Left lung (tissue), 10 donors: Measurements from ENCODE around the gene USP35. TPM values are rescaled to one million over a fixed set of nuclear protein-coding genes. Genes with fewer than 3 reads are reported as not detected.

Experiments
- ATAC-seq: fragments of 200-7000 bp; cut with Tn5 transposase; one replicate; pipeline ENCODE4 v1.9.1; 2020; ENCODE audit warnings: moderate library complexity
- DNase-seq, 4 donors: peaks; one replicate each; pipeline ENCODE4 v3.0.0-alpha.2; 2013 to 2020
- H3K27ac ChIP-seq, 2 donors: fragments of 200-600 bp; sonication (generic) in 1 of 2; one replicate each; pipeline versions ENCODE4 v1.5.0 to v1.8.0; 2020 to 2021
- H3K27me3 ChIP-seq, 2 donors: fragments of 200-600 bp; sonication (generic) in 1 of 2; one replicate each; pipeline versions ENCODE4 v1.5.0 to v1.8.0; 2020 to 2021
- H3K36me3 ChIP-seq, 2 donors: fragments of 200-600 bp; sonication (generic) in 1 of 2; one replicate each; pipeline versions ENCODE4 v1.5.0 to v1.8.0; 2020 to 2021
- H3K4me1 ChIP-seq, 2 donors: fragments of 200-600 bp; one replicate each; pipeline ENCODE4 v1.8.0; 2021
- H3K4me3 ChIP-seq, 2 donors: fragments of 200-600 bp; sonication (generic) in 1 of 2; one replicate each; pipeline versions ENCODE4 v1.5.0 to v1.8.0; 2020 to 2021; ENCODE audit warnings: mild to moderate bottlenecking in 1 of 2
- H3K9me3 ChIP-seq, 2 donors: fragments of 200-600 bp; sonication (generic) in 1 of 2; one replicate each; pipeline versions ENCODE4 v1.5.0 to v1.8.0; 2020 to 2021
- intact Hi-C, 2 donors: fragments of 100-400 bp; cut with DNase I; formaldehyde crosslinking; loops; one replicate each; pipeline versions ENCODE4 v1.11.2 to v1.14.2; 2022
- polyA plus RNA-seq, 6 donors: library from polyadenylated mRNA; unstranded; fragments of 120-200 nt; gene quantifications; one replicate each; pipeline ENCODE4 v1.2.1, GENCODE V29; 2013; ENCODE audit not compliant: insufficient read length in 6 of 6
- total RNA-seq, 2 donors: library from RNA; stranded (reverse); fragmentation: NEBNext Ultra II Directional; extraction: Animal tissue kit (Norgen Biotek cat#: 25700); gene quantifications; one replicate each; pipeline ENCODE4 v1.2.1, GENCODE V29; 2021
- TF ChIP-seq, protein P1 (sequence below), 2 donors: fragments of 200-600 bp; sonication (generic) in 1 of 2; IDR thresholded peaks; one replicate each; pipeline versions ENCODE4 v1.5.0 to v1.8.0; 2021; ENCODE audit warnings: antibody characterized with exemption in 2 of 2
- donor health status: DM: no; HTN: yes; CAD: no.
- donor health status: DM: no; HTN: no; CAD: no.

The USP35 gene
- total and polyA plus RNA-seq, 8 donors = 5.8 to 8.2 (median 6.9) TPM

DNA sequence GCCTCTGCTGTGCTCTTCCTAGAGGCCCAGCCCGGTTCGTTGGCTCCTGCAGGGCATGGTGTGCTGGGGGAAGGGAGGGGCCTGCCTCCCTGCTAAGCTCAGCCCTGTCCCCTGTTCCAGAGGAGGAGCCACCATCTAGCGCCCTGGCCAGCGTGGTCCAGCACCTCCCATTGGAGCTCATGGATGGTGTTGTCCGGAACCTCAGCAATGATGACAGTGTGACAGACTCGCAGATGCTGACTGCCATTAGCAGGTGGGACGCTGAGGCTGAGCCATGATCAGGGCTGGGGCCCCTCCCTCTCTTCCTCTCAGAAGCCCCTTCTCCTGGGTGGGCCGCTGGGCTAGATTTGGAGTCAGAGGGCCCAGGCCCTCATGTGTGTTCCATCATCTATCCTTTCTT lies 9.1 kb downstream of the USP35 start:
- Histone ChIP-seq H3K27ac (no peak overlapping the region), H3K4me3 (no peak overlapping the region), H3K27me3 (no peaks in the 10 kb centered on the region), H3K4me1 (peaks cover 0 to 13% of the 10 kb centered on the region in 2 donors), H3K9me3 (no peaks in the 10 kb centered on the region), H3K36me3 (peaks cover 0 to 40% of the 10 kb centered on the region in 2 donors)
- DNase-seq (no peak), ATAC-seq (no peak)
- intact Hi-C loops = no loop called here
- TF ChIP-seq, protein P1, sequence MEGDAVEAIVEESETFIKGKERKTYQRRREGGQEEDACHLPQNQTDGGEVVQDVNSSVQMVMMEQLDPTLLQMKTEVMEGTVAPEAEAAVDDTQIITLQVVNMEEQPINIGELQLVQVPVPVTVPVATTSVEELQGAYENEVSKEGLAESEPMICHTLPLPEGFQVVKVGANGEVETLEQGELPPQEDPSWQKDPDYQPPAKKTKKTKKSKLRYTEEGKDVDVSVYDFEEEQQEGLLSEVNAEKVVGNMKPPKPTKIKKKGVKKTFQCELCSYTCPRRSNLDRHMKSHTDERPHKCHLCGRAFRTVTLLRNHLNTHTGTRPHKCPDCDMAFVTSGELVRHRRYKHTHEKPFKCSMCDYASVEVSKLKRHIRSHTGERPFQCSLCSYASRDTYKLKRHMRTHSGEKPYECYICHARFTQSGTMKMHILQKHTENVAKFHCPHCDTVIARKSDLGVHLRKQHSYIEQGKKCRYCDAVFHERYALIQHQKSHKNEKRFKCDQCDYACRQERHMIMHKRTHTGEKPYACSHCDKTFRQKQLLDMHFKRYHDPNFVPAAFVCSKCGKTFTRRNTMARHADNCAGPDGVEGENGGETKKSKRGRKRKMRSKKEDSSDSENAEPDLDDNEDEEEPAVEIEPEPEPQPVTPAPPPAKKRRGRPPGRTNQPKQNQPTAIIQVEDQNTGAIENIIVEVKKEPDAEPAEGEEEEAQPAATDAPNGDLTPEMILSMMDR (IDR thresholded peaks at IDR 0.05) = no peak

DNA sequence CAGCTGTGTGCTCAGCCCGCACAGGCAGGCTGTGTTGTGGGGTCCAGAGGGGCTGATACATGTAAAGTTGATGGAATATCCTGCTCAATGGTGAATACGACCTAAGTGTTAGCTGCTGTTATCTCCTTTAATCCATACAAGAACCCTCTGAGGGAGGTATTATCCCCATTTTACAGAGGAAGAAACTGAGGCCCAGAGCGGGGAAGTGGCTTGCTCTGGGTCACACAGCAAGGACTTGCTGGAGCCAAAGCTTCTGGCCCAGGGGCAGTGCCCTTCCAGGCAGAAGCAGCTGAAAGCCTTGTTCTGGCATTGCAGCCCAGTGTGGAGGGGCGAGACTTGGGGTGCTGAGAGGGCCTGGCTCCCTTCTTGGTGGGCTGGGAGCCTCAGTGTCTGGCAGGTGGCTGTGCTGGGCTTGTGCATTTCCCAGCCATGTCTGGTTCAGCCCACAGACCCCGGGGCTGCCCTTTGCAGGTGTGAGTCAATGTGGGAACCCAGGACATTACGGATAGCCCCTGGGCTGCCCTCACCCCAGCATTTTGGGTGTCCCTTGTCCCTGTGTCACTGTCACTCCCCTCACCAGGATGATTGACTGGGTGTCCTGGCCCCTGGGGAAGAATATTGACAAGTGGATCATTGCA lies 10.4 kb downstream of the USP35 start:
- Histone ChIP-seq H3K27ac (no peak overlapping the region), H3K4me3 (no peak overlapping the region), H3K27me3 (no peaks in the 10 kb centered on the region), H3K4me1 (peaks cover 0 to 13% of the 10 kb centered on the region in 2 donors), H3K36me3 (peaks cover 0 to 40% of the 10 kb centered on the region in 2 donors), H3K9me3 (no peaks in the 10 kb centered on the region)
- no peak for DNase-seq
- no peak for ATAC-seq
- intact Hi-C loops = no loop called here
- TF ChIP-seq, protein P1 (IDR thresholded peaks at IDR 0.05) = no peak

DNA sequence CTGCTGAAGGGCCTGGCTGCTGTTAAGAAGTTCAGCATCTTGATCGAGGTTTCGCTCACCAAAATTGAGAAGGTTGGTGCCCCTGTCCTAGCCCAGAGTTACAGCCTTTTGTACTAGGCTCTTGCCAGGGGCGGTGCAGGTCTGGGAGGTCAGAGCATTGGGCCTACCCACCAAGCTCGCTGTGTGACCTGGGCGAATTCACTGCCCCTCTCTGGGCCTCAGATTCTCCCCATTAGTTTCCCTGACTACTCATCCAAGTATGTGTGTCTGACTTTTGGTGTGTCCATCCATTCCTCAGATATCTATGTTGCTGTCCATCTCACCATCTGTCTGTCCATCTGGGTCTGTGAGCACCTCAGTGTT lies 10.9 kb downstream of the USP35 start:
- intact Hi-C loops = no loop called here
- Histone ChIP-seq H3K4me1 (peaks cover 0 to 13% of the 10 kb centered on the region in 2 donors), H3K36me3 (peaks cover 0 to 40% of the 10 kb centered on the region in 2 donors), H3K4me3 (no peak overlapping the region), H3K9me3 (no peaks in the 10 kb centered on the region), H3K27me3 (no peaks in the 10 kb centered on the region), H3K27ac (no peak overlapping the region)
- ATAC-seq (no peak), DNase-seq (no peak)
- TF ChIP-seq, protein P1 (IDR thresholded peaks at IDR 0.05) = no peak

DNA sequence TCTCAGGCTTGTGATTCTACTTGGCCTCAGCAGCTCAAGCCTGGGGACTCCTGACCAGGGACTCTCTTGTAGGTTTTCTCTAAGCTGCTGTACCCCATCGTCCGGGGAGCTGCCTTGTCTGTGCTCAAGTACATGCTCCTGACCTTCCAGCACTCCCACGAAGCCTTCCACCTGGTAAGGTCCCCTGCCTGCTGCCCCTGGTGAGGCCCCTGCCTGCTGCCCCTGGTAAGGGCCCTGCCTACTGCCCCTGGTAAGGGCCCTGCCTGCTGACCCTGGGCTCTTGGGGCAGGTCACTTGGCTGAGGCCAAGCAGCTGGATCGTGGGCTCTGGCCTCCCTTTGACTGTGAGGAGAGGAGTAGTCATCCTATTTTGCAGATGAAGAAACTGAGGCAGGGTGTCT lies 11.3 kb downstream of the USP35 start:
- intact Hi-C loops = no loop called here
- TF ChIP-seq, protein P1 (IDR thresholded peaks at IDR 0.05) = no peak

DNA sequence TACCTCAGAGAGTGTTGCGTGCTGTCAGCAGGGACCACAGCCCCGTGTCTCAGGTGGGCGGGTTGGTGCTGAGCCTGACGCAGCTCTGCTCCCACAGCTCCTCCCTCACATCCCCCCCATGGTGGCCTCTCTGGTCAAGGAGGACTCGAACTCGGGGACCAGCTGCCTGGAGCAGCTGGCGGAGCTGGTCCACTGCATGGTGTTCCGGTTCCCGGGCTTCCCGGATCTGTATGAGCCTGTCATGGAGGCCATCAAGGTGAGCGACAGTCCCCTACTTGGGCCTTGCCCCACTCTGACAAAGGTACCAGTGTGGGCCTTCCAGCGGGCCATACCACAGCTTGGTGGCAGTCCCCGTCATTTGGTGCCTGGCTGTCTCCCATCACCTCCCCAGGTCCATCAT lies 11.8 kb downstream of the USP35 start:
- intact Hi-C loops = no loop called here
- Histone ChIP-seq H3K4me3 (no peak overlapping the region), H3K27ac (no peak overlapping the region), H3K27me3 (no peaks in the 10 kb centered on the region), H3K36me3 (peaks cover 0 to 40% of the 10 kb centered on the region in 2 donors), H3K4me1 (peaks cover 0 to 13% of the 10 kb centered on the region in 2 donors), H3K9me3 (no peaks in the 10 kb centered on the region)
- no peak for DNase-seq
- ATAC-seq = no peak
- TF ChIP-seq, protein P1 (IDR thresholded peaks at IDR 0.05) = no peak

More for the DNA sequence above, 11.3 kb downstream of the USP35 start:
- peaks cover 0 to 40% of the 10 kb centered on the region in 2 donors for H3K36me3 ChIP-seq
- H3K27me3 ChIP-seq = no peaks in the 10 kb centered on the region
- no peaks in the 10 kb centered on the region for H3K9me3 ChIP-seq
- ATAC-seq (no peak), DNase-seq (no peak)
- H3K4me3 ChIP-seq = no peak overlapping the region
- no peak overlapping the region for H3K27ac ChIP-seq
- H3K4me1 ChIP-seq = peaks cover 0 to 13% of the 10 kb centered on the region in 2 donors
